B cell (primary cell): ENCODE data around the gene LHFPL6. TPM values are rescaled to one million over a fixed set of nuclear protein-coding genes. Genes with fewer than 3 reads are reported as not detected.

Experiments used
- ATAC-seq: fragments of 200-7000 bp; cut with Tn5 transposase; one replicate; pipeline ENCODE4 v1.10.0; 2021; ENCODE audit warnings: low read depth, mild to moderate bottlenecking, moderate number of reproducible peaks, moderate library complexity
- CTCF ChIA-PET: fragments of 350-600 bp; sonication (Branson Sonifier 250); formaldehyde crosslinking; loops from one replicate; lab custom pipeline; 2021; ENCODE audit warnings: antibody characterized with exemption, inconsistent platforms; lab: Charles Lee
- POLR2A ChIA-PET: fragments of 350-600 bp; sonication (Branson Sonifier 250); formaldehyde crosslinking; loops from one replicate; lab custom pipeline; 2021; ENCODE audit warnings: antibody characterized with exemption; lab: Charles Lee
- DNase-seq: peaks from one replicate; pipeline ENCODE4 v3.0.0; 2013
- H2AFZ ChIP-seq: 2 replicates; pipeline ENCODE4 v1.6.1; 2012; ENCODE audit warnings: mild to moderate bottlenecking, low read depth, low read length; ENCODE audit not compliant: insufficient read depth, poor library complexity, severe bottlenecking
- H3K27ac ChIP-seq, 2 donors: 1 replicate in 1 of 2; 2 replicates in 1 of 2; pipeline ENCODE4 v1.5.1; 2012 to 2013; ENCODE audit warnings: low read length in 2 of 2, mild to moderate bottlenecking in 2 of 2, moderate library complexity in 1 of 2
- H3K27me3 ChIP-seq, 4 experiments: fragments of 200-600 bp in 1 of 4; sonication (generic) in 1 of 4; replicated peaks in 1 of 4; 1 replicate in 2 of 4; 2 replicates in 2 of 4; pipeline versions ENCODE4 v1.6.1 to v1.7.0; 2013 to 2016; ENCODE audit warnings: low read length in 3 of 4, mild to moderate bottlenecking in 2 of 4, mixed read lengths in 1 of 4, moderate library complexity in 1 of 4; ENCODE audit not compliant: insufficient read depth in 4 of 4, control insufficient read depth in 3 of 4; ENCODE audit errors: control extremely low read depth in 1 of 4
- H3K36me3 ChIP-seq, 2 experiments: replicated peaks in 1 of 2; 1 replicate in 1 of 2; 2 replicates in 1 of 2; pipeline versions ENCODE4 v1.6.1 to v1.7.1; 2013; ENCODE audit warnings: low read length in 1 of 2; ENCODE audit not compliant: insufficient read depth in 2 of 2, control insufficient read depth in 1 of 2; ENCODE audit errors: control extremely low read depth in 1 of 2, extremely low read depth in 1 of 2
- H3K4me1 ChIP-seq, 2 donors: fragments of 200-600 bp in 1 of 2; sonication (generic) in 1 of 2; 1 replicate in 1 of 2; 2 replicates in 1 of 2; pipeline versions ENCODE4 v1.5.1 to v1.6.1; 2013 to 2017; ENCODE audit warnings: low read length in 2 of 2; ENCODE audit not compliant: control insufficient read depth in 2 of 2, insufficient read depth in 2 of 2
- H3K4me2 ChIP-seq: replicated peaks from 2 replicates; pipeline ENCODE3; 2012; ENCODE audit warnings: mild to moderate bottlenecking, low read depth, low read length; ENCODE audit not compliant: poor library complexity, severe bottlenecking
- H3K4me3 ChIP-seq, 5 experiments: fragments of 200-600 bp in 1 of 5; sonication (generic) in 1 of 5; 1 replicate in 3 of 5; 2 replicates in 2 of 5; pipeline versions ENCODE4 v1.5.1 to v1.7.0; 2011 to 2016; ENCODE audit warnings: low read length in 4 of 5, mild to moderate bottlenecking in 4 of 5, low read depth in 2 of 5, control low read depth in 1 of 5, moderate library complexity in 1 of 5; ENCODE audit not compliant: insufficient read depth in 1 of 5; ENCODE audit errors: control extremely low read depth in 1 of 5, extremely low read depth in 1 of 5
- H3K79me2 ChIP-seq: fragments of 200-600 bp; sonication (generic); one replicate; pipeline ENCODE4 v1.6.0; 2016; ENCODE audit warnings: low read length; ENCODE audit not compliant: control insufficient read depth, insufficient read depth
- H3K9ac ChIP-seq: fragments of 200-600 bp; sonication (generic); 2 replicates; pipeline ENCODE4 v1.6.1; 2017; ENCODE audit warnings: mild to moderate bottlenecking, low read length, moderate library complexity
- H3K9me3 ChIP-seq, 3 donors: one replicate each; pipeline versions ENCODE4 v1.6.1 to v1.7.1; 2013; ENCODE audit warnings: low read length in 2 of 3; ENCODE audit not compliant: control insufficient read depth in 2 of 3, insufficient read depth in 1 of 3; ENCODE audit errors: control extremely low read depth in 1 of 3
- H4K20me1 ChIP-seq: 2 replicates; pipeline ENCODE4 v1.6.0; 2012; ENCODE audit warnings: mild to moderate bottlenecking, low read length; ENCODE audit not compliant: insufficient read depth, control insufficient read depth, poor library complexity, severe bottlenecking
- H3K27ac Mint-ChIP-seq: one replicate; pipeline ENCODE4 v1.8.0; 2021; ENCODE audit warnings: mixed read lengths
- H3K27me3 Mint-ChIP-seq: one replicate; pipeline ENCODE4 v1.8.0; 2021; ENCODE audit warnings: mixed read lengths
- H3K4me1 Mint-ChIP-seq: one replicate; pipeline ENCODE4 v1.8.0; 2021; ENCODE audit warnings: mixed read lengths
- H3K4me3 Mint-ChIP-seq: one replicate; pipeline ENCODE4 v1.8.0; 2021; ENCODE audit warnings: mixed read lengths
- H3K9me3 Mint-ChIP-seq: one replicate; pipeline ENCODE4 v1.8.0; 2022; ENCODE audit warnings: mixed read lengths; ENCODE audit not compliant: insufficient read depth
- CTCF ChIP-seq: fragments of 200-600 bp; IDR thresholded peaks from one replicate; pipeline ENCODE4 v1.8.0; 2022; ENCODE audit warnings: antibody characterized with exemption, mild to moderate bottlenecking
- EZH2 ChIP-seq: IDR thresholded peaks from 2 replicates; pipeline ENCODE4 v1.6.1; 2012; ENCODE audit warnings: borderline replicate concordance, low read depth, mild to moderate bottlenecking, moderate library complexity, low read length; ENCODE audit not compliant: insufficient read depth, poor library complexity, severe bottlenecking
- WGBS: methylation state at CpG from one replicate; pipeline ENCODE4 v1.1.5; 2013; ENCODE audit warnings: missing lambda C conversion rate; ENCODE audit not compliant: insufficient coverage; 5-methylcytosine and 5-hydroxymethylcytosine counted together
- intact Hi-C: fragments of 100-400 bp; cut with micrococcal nuclease; formaldehyde crosslinking; loops from one replicate; pipeline ENCODE4 v1.10.0; 2022
- polyA plus RNA-seq: library from polyadenylated mRNA; depleted of rRNA; stranded (reverse); fragments of >200 nt; gene quantifications from 2 replicates; pipeline ENCODE4 v1.2.3, GENCODE V29; 2012
- total RNA-seq, 2 donors: library from RNA; stranded (reverse); fragments of 120-200 nt in 1 of 2; gene quantifications; 1 replicate in 1 of 2; 2 replicates in 1 of 2; pipeline versions ENCODE4 v1.2.3 to v1.2.4, GENCODE V29; 2013 to 2022

The LHFPL6 gene
- total and polyA plus RNA-seq, 2 donors (not counting 1 experiment from before 2014, with no cell fraction given) = 0.01 TPM; not detected in 1

- Mint-ChIP-seq H3K4me3 (no peak overlapping the region), H3K4me1 (no peaks in the 10 kb centered on the region), H3K27me3 (no peaks in the 10 kb centered on the region), H3K27ac (no peak overlapping the region), H3K9me3 (no peaks in the 10 kb centered on the region)
- H3K27me3 ChIP-seq = no peaks in the 10 kb centered on the region
- ATAC-seq (no peak), DNase-seq (no peak)
- no peaks in the 10 kb centered on the region for H3K36me3 ChIP-seq
- H3K79me2 ChIP-seq = no peaks in the 10 kb centered on the region
- ChIA-PET POLR2A (no interaction called here), CTCF (no interaction called here)
- no peak overlapping the region for H3K4me3 ChIP-seq
- intact Hi-C loops = loop anchor here (5.0 kb wide), 1 partner anchor 195 kb away; no protein-coding TSS in a partner anchor
- no peak for TF ChIP-seq CTCF
- no peak for TF ChIP-seq EZH2
- WGBS = 94% methylated on average over 2 of the region's 5 CpGs
- H3K9ac ChIP-seq = no peak overlapping the region
- H3K27ac ChIP-seq = no peak overlapping the region
- no peaks in the 10 kb centered on the region for H4K20me1 ChIP-seq
- H2AFZ ChIP-seq = no peak overlapping the region
- H3K9me3 ChIP-seq = no peaks in the 10 kb centered on the region
- H3K4me2 ChIP-seq = no peak overlapping the region
- H3K4me1 ChIP-seq = peaks cover 0 to 11% of the 10 kb centered on the region in 2 donors
These were observed 185.9 kb downstream of the LHFPL6 start for GRCh38 chr13:39417131-39417530.

- no peak overlapping the region for H3K4me2 ChIP-seq
- H2AFZ ChIP-seq = no peak overlapping the region
- H4K20me1 ChIP-seq = no peaks in the 10 kb centered on the region
- H3K4me3 ChIP-seq = no peak overlapping the region
- no peaks in the 10 kb centered on the region for H3K36me3 ChIP-seq
- ATAC-seq (no peak), DNase-seq (peak; percentile 13)
- intact Hi-C loops = loop anchor here (5.0 kb wide), 1 partner anchor 197 kb away; no protein-coding TSS in a partner anchor
- 52% methylated on average over 3 of the region's 8 CpGs for WGBS
- H3K4me1 ChIP-seq = peaks cover 0 to 11% of the 10 kb centered on the region in 2 donors
- H3K27me3 ChIP-seq = no peaks in the 10 kb centered on the region
- Mint-ChIP-seq H3K27ac (no peak overlapping the region), H3K4me3 (no peak overlapping the region), H3K4me1 (no peaks in the 10 kb centered on the region), H3K27me3 (no peaks in the 10 kb centered on the region), H3K9me3 (no peaks in the 10 kb centered on the region)
- H3K9ac ChIP-seq = no peak overlapping the region
- TF ChIP-seq EZH2 (no peak), CTCF (no peak)
- H3K9me3 ChIP-seq = no peaks in the 10 kb centered on the region
- ChIA-PET POLR2A (no interaction called here), CTCF (interaction anchor here (1.3 to 1.6 kb wide), 2 partner anchors 197 to 201 kb away, joined by 5 to 6 read pairs; no protein-coding TSS in a partner anchor)
- H3K27ac ChIP-seq = no peak overlapping the region
- no peaks in the 10 kb centered on the region for H3K79me2 ChIP-seq
These were observed 187.8 kb downstream of the LHFPL6 start for GRCh38 chr13:39415008-39415802.
